Measurements from ENCODE around the gene TTC7B.

DNA sequence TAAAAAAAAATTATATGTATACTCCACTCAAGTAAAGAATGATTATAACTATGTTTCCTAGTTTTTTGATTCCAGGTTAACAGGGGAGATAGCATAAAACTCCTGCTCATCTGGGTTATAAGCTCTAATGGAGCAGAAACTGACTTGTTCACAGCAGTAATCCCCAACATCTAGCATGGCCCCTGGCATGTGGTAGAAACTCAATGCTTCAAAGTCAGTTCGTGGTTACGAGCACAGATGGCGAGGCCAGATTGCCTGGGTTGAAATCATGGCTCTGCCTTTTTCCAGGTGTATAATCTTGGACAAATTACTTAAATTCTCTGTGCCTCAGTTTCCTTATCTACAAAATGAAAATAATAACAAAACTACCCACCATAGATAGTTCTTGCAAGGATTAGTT lies 183.8 kb downstream of the TTC7B start:
- TF ChIP-seq EZH2 (IDR thresholded peaks at IDR 0.05; ENCODE audit: insufficient read depth, poor library complexity, severe bottlenecking) (no peak), EZH2phosphoT487 (IDR thresholded peaks at IDR 0.05; ENCODE audit: insufficient read depth, low read depth) (no peak)
